CD4-positive, alpha-beta T cell treated with Interleukin-6 at 100 ng/mL for 8 hours (primary cell): ENCODE measurements around the gene PAX3.

ENCODE experiments used
- DNase-seq: peaks from one replicate; pipeline ENCODE4 v3.0.0-alpha.2; 2020; ENCODE audit warnings: mixed read lengths, low spot score

PAX3 gene

GRCh38 chr2:222269132-222269531, 29.7 kb downstream of the PAX3 start:
- DNase-seq: no peak

GRCh38 chr2:222268311-222268990, 30.3 kb downstream of the PAX3 start:
- no peak for DNase-seq

GRCh38 chr2:222264791-222265320, 33.9 kb downstream of the PAX3 start:
- DNase-seq: no peak

DNA sequence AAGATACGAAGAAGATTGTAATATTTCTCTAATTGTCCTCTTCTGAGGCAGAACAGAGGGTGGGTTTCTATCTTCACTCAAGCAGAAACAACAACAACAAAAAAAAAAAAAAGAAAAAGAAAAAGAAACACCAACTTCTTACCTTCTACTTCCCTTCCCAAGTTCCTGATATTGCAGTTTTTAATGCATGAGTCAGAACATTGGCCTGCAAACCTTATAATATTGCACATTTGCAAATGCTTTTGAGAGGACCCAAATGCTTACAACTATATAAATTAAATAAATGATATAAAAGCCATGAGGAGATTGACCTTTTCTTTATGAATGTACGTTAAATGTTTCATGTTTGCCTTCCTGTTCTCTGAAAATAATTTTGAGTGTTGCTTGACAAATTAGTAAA, 37.3 kb downstream of the PAX3 start:
- DNase-seq: no peak

GRCh38 chr2:222257645-222258044, 41.2 kb downstream of the PAX3 start:
- DNase-seq: no peak

DNA sequence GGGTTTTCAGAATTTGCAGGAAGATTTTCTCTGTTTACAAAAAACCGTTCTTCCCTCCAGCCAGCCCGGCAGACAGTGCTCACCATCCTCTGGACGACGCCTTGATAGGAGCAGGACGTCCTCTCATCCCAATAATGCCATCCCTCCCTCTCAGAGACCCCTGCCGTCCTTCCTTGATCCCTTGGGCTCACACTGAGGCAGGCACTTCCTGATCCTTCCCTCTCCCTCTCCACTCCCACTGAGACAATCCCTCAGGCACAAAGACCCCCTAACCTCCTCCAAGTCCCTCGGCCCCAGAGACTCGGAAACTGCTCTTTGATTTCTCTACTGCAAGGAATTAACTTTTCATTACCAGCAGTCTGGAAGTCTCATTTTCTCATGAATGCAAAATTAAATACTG, 42.5 kb downstream of the PAX3 start:
- no peak for DNase-seq

GRCh38 chr2:222255090-222255489, 43.7 kb downstream of the PAX3 start:
- no peak for DNase-seq

DNA sequence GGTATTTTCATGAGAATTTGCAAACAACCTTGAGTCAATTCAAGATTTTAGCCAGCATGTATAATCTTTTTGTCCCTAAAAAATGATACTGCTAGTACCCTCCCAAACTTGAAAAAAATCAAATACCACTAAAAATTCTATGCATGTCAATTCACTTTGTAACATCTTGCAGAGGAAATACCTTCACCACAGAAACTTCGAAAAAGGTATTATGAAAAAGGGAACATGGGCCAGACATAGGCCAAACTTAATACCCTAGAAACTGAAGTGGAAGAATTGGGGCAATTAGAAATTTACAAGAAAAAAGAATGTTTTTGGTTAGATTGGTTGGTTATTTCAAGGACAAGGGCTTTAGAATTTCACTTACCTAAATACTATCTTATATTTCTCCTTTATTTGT, 48.5 kb downstream of the PAX3 start:
- DNase-seq: no peak

GRCh38 chr2:222249444-222249843, 49.4 kb downstream of the PAX3 start:
- no peak for DNase-seq

- DNase-seq: no peak
Observed at GRCh38 chr2:222248818-222249217, 50.0 kb downstream of the PAX3 start.

DNA sequence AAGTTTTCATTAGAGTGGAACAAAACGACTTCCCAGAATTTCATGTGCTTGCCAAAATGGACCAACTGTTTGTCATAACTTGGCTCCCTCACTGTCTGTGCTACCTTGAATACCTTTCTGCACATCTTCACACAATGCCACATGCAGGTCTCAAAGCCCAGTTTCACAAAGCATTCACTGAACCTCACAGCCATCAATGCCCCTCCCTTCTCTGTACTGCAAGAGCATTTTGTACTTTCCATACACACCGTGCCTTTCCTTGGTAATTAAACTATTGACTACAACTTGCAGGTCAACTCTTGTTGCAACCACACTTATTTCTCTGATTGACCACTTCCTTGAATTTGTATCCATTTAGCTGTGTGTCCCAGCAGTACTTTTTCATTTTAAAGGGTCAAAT, 50.5 kb downstream of the PAX3 start:
- no peak for DNase-seq

GRCh38 chr2:222242532-222242931, 56.3 kb downstream of the PAX3 start:
- no peak for DNase-seq

GRCh38 chr2:222241128-222241870, 57.5 kb downstream of the PAX3 start:
- DNase-seq: no peak

- DNase-seq: no peak
Observed at GRCh38 chr2:222240676-222241049, 58.1 kb downstream of the PAX3 start.

DNA sequence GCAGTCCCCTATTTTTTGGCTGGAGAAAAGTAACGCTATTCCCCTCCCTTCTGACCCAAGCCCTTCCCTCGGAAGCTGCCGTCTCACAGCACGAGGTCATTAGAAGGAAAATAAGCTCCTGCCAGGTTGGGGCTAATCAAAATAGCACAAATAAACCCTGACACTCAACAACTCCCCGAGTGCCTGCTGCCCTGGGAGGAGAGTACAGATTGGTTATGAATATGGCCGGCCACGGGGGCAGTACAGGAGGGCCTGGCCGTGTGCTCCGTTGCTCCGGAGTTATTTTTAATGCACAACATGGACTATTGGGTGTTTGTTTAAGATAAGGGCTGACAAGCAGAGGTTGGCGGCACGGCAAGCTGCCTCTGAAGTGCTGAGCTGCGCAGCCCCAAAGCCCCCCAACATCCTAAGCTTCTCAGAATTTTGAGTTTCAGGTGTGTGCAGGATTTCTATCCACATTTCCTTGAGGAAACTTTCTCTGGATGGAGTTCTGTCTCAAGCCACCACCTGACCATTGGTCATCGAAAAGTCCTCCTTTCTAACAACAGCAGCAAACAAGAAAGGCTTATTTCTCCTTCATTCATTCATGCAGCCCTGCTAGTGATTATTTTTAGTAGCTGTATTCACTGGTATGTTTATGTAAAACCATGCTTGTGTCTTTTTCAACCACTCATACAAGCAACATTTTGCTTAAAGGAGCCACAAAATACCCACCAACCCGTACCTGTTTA, 58.7 kb downstream of the PAX3 start:
- no peak for DNase-seq

GRCh38 chr2:222239091-222239490, 59.7 kb downstream of the PAX3 start:
- DNase-seq: no peak

GRCh38 chr2:222238072-222238471, 60.7 kb downstream of the PAX3 start:
- no peak for DNase-seq

GRCh38 chr2:222232839-222233238, 66.0 kb downstream of the PAX3 start:
- no peak for DNase-seq

GRCh38 chr2:222232372-222232771, 66.4 kb downstream of the PAX3 start:
- no peak for DNase-seq

GRCh38 chr2:222228054-222228453, 70.7 kb downstream of the PAX3 start:
- no peak for DNase-seq

GRCh38 chr2:222218786-222219185, 80.0 kb downstream of the PAX3 start:
- DNase-seq: no peak

GRCh38 chr2:222217712-222218111, 81.1 kb downstream of the PAX3 start:
- no peak for DNase-seq

DNA sequence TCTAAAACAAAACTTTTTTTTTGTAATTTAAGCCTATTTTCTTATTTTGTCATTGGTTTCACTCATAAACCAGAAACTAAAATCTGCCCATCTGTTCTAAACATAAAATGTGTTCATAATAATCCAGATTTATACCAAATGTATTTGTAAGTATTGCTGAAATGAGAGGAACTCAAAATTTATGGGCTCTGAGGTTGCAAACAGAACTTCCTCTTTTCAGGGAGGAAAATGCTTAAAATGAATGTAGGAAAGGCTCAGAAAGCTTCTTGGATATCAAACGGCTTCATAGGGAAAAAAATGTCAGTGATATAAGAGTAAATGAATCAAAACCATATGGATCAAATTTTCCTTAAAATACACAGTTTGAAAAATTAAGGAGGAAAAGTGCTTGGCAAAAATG, 83.9 kb downstream of the PAX3 start:
- no peak for DNase-seq
